ENCODE data around the gene TRMO.

- TF ChIP-seq EZH2 (IDR thresholded peaks at IDR 0.05; ENCODE audit: insufficient read depth, poor library complexity, severe bottlenecking), result no peak
- TF ChIP-seq EZH2phosphoT487 (IDR thresholded peaks at IDR 0.05; ENCODE audit: insufficient read depth, low read depth), result no peak
Observed at GRCh38 chr9:97923529-97924108, 1.3 kb upstream of the TRMO start.

All from GM23248 (cell line).